IPS-18a (cell line): ENCODE measurements around the gene PRPF4.
"Not testable (repeated sequence)": the region's sequence is repeated elsewhere in the genome, so short reads cannot be mapped to it uniquely, and the experiment has no call there.

Source experiments
- H3K27ac ChIP-seq: one replicate; pipeline ENCODE4 v1.5.1; 2013; ENCODE audit warnings: low read length
- H3K27me3 ChIP-seq: one replicate; pipeline ENCODE4 v1.6.1; 2013; ENCODE audit warnings: mild to moderate bottlenecking, low read length; ENCODE audit not compliant: control insufficient read depth, insufficient read depth
- H3K36me3 ChIP-seq: one replicate; pipeline ENCODE4 v1.6.1; 2013; ENCODE audit warnings: low read depth, low read length; ENCODE audit not compliant: control insufficient read depth
- H3K4me1 ChIP-seq: one replicate; pipeline ENCODE4 v1.6.1; 2013; ENCODE audit warnings: low read depth, low read length; ENCODE audit not compliant: control insufficient read depth
- H3K4me3 ChIP-seq: one replicate; pipeline ENCODE4 v1.5.1; 2013; ENCODE audit warnings: low read length
- H3K9ac ChIP-seq: one replicate; pipeline ENCODE4 v1.6.1; 2013; ENCODE audit warnings: mild to moderate bottlenecking, low read length, moderate library complexity
- H3K9me3 ChIP-seq: one replicate; pipeline ENCODE4 v1.6.1; 2013; ENCODE audit warnings: low read depth, low read length; ENCODE audit not compliant: control insufficient read depth

The PRPF4 gene

DNA sequence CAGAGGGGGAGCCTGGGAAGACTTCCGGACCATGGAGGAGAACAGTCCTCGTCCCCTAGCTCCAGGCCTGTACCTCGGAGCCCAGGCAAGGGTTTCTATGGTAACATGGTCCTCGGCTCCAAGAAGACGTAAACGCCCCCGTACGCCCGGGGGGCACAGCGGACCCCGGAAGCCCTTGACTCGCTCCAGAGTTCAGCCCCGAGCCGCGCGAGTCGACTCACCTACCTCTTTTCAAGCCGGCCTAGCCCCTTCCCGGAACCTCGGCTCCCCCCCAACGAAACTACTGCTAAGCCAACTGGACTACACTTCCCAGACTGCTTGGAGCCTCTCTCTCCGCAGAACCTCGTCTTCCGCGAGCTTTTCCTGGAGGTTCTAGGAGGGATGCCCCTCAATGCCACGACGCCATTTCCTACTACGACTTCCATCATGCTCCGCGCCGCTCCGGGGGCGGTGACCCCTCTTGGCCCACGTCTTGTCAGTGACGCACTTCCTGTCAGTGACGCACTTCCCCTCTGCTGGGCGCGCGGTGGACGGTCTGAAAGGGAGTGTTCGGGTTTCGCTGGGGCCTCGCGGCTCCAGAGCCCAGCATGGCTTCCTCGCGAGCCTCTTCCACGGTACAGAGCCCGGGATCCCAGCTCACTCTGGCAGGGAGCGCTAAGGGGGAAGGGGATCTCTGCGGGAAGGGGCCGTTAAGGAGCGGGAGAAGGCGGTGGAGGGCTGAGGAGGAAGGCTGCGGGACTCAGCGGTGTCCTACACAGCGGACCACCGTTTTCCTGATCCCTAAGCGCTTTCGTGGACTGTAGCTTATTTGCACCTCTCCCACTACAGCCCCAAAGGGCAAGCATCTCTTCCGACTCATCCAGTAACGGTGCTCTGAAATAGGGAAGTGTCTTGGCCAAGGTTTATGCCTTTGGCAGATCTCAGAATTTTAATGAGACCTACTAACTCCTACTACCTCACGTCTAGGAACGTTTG lies at the start of gene PRPF4, which contains the start of gene CDC26:
PRPF4 (plus strand) TSS at position 502 of the 975 bp plus-strand sequence; CDS start at position 588, 86 bp downstream.
CDC26 (minus strand) TSS at position 416 of the 975 bp plus-strand sequence. CDS start 3,065 bp downstream, outside the sequence.
- Histone ChIP-seq H3K27ac (peak within 1 kb of the TSS; percentile 78), H3K27me3 (no peaks in the 10 kb centered on the region), H3K36me3 (peaks cover 47% of the 10 kb centered on the region), H3K9me3 (no peaks in the 10 kb centered on the region), H3K4me1 (no peaks in the 10 kb centered on the region), H3K4me3 (peak within 1 kb of the TSS; percentile 88), H3K9ac (peak within 1 kb of the TSS; percentile 93)

DNA sequence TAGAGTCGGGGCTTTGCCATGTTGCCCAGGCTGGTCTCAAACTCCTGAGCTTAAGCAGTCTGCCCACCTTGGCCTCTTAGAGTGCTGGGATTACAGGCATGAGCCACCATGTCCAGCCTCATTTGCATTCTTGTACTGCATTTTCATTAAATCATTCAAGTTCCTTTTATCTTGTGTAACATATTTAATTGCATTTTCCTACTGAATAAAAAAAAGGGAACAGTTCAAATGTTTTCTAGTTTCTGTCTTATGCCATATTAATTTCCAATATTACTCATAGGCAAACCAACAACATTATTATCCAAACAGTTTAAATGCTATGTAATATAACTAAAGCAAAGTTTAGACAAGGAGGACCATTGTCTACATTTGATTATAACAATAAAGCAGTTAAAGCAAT lies 48.0 kb upstream of the PRPF4 start:
- H3K4me1 ChIP-seq: peaks cover 3% of the 10 kb centered on the region
- H3K36me3 ChIP-seq: peaks cover 5% of the 10 kb centered on the region
- H3K9ac ChIP-seq: no peak overlapping the region
- H3K4me3 ChIP-seq: no peak overlapping the region
- H3K27me3 ChIP-seq: no peaks in the 10 kb centered on the region
- H3K9me3 ChIP-seq: no peaks in the 10 kb centered on the region
- no peak overlapping the region for H3K27ac ChIP-seq

DNA sequence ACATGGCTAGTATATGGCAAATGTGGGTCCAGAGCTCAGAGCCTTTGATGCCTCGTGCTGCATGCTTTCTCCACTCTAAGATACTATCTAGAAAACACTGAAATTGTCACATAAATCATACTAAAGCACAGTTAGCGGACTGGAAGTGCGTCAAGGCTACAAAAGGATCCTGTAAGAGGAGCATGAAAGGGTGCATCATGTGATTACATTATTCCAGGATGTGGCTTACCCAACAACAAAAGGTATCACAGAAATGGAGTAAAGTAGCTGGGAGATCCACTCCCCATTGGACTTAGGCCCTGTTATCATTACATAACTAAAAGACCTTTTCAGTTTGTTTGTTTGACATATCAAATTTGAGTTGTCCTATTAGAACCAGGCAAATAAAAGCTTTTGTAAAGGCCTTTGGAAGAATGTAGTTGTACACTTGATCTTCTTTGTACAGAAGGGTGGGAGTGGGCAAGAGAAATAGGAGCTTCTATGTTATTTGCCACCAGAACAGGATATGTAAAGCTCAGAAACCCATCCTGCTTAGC lies 47.3 kb upstream of the PRPF4 start:
- peaks cover 5% of the 10 kb centered on the region for H3K36me3 ChIP-seq
- H3K27ac ChIP-seq: no peak overlapping the region
- H3K9me3 ChIP-seq: no peaks in the 10 kb centered on the region
- H3K27me3 ChIP-seq: no peaks in the 10 kb centered on the region
- H3K4me1 ChIP-seq: no peaks in the 10 kb centered on the region
- no peak overlapping the region for H3K4me3 ChIP-seq
- H3K9ac ChIP-seq: no peak overlapping the region

DNA sequence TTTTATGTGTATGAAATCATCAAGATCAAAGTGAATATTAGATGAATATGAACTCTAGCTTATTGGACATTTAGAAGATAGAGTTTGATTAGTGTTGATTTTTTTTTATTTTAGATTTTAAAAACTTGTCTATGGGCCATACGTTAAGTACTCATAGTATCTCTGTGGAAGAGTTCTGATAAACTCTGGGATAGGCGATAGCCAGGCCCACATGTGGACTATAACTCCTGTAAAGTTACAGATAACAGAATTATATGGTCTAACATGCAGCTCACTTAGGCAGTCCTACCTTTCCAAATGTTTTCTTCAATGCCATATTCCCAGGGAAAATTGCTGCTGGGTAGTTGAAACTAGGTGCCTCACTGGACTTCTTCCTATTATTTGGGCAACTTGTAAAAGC lies 43.8 kb upstream of the PRPF4 start:
- Histone ChIP-seq H3K27me3 (no peaks in the 10 kb centered on the region), H3K4me1 (no peaks in the 10 kb centered on the region), H3K9me3 (no peaks in the 10 kb centered on the region), H3K4me3 (no peak overlapping the region), H3K27ac (no peak overlapping the region), H3K36me3 (no peaks in the 10 kb centered on the region), H3K9ac (no peak overlapping the region)

DNA sequence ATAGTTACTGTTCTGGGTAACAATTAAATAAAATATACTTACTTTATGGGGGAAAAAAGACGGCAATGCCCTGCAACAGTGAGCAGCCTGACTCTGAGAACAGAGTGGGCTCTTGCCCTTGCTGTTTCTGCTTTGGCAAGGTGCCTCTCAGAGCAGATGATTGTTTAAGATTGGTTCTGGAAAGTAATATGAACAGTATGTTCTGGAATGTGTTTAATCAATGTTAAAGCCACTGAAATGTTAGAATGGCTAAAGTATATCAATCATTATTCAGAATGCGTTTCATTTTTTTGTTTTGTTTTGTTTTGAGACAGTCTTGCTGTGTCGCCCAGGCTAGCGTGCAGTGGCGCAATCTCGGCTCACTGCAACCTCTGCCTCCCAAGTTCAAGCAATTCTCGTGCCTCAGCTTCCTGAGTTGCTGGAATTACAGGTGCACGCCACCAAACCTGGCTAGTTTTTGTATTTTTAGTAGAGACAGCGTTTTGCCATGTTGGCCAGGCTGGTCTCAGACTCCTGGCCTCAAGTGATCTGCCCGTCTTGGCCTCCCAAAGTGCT lies 39.7 kb upstream of the PRPF4 start:
- H3K4me1 ChIP-seq, H3K9me3 ChIP-seq, H3K36me3 ChIP-seq, H3K9ac ChIP-seq, H3K27ac ChIP-seq, H3K4me3 ChIP-seq, H3K27me3 ChIP-seq: not testable (repeated sequence)

DNA sequence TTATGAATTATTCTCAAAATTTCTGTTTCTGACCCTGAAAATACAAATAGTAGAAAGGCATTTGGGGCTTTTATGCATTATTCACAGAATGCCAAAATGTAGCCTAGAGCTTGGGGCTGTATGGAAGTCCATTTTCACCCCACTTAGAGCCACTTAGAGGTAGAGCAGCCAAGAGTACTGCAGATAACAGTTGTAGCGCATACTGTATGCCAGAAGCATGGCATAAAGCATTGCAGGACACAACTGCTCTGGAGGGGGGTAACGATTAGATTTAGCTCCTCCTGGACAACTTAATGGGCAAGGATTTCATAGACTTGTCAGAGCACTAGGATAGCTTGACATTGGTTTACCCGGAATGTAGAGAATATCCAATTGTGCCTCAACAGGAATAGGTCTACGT lies 38.4 kb upstream of the PRPF4 start:
- Histone ChIP-seq H3K4me1 (no peaks in the 10 kb centered on the region), H3K27me3 (no peaks in the 10 kb centered on the region), H3K4me3 (no peak overlapping the region), H3K36me3 (no peaks in the 10 kb centered on the region), H3K27ac (no peak overlapping the region), H3K9me3 (no peaks in the 10 kb centered on the region), H3K9ac (no peak overlapping the region)

DNA sequence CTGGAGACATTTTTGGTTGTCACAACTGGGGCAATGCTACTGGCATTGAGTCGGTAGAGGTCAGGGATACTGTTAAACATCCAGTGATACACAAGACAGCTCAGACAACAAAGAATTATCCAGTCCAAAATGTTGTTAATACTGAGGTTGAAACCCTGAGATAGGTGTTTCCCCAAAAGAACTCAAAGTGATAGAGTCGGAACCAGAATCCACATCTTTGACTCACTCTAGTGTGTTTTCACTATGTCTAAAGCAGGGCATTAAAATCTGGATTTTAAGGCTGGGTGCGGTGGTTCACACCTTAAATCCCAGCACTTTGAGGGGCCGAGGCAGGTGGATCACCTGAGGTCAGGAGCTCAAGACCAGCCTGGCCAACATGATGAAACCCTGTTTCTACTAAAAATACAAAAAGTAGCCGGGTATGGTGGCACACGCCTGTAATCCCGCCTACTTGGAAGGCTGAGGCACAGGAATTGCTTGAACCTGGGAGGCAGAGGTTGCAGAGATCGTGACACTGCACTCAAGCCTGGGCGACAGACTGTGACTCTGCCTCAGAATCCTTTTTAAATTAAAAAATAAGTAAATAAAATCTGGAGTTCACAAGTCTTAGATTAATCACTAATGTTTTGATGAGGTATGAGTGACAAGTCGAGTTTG lies 37.1 kb upstream of the PRPF4 start:
- Histone ChIP-seq H3K27me3 (no peaks in the 10 kb centered on the region), H3K4me1 (no peaks in the 10 kb centered on the region), H3K27ac (no peak overlapping the region), H3K9ac (no peak overlapping the region), H3K36me3 (no peaks in the 10 kb centered on the region), H3K9me3 (no peaks in the 10 kb centered on the region), H3K4me3 (no peak overlapping the region)

DNA sequence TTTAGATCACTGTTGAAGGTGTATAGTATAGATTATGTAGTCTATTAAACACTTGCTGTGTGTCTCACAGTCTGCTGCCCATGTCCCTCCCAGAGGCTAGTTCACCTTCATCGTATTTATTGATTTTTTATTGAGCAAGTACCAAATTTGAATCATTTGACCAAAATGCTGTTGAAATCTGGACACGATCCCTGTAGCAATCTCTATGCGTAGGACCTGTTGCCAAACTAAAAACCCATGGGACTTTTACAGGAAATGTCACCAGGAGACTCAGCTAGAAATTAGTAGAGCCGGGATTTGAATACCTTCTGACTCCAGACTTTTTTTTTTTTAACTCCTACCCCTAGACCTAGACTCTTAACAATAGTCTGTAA lies 36.6 kb upstream of the PRPF4 start:
- Histone ChIP-seq H3K9me3 (no peaks in the 10 kb centered on the region), H3K4me3 (no peak overlapping the region), H3K9ac (no peak overlapping the region), H3K4me1 (no peaks in the 10 kb centered on the region), H3K36me3 (no peaks in the 10 kb centered on the region), H3K27ac (no peak overlapping the region), H3K27me3 (no peaks in the 10 kb centered on the region)

DNA sequence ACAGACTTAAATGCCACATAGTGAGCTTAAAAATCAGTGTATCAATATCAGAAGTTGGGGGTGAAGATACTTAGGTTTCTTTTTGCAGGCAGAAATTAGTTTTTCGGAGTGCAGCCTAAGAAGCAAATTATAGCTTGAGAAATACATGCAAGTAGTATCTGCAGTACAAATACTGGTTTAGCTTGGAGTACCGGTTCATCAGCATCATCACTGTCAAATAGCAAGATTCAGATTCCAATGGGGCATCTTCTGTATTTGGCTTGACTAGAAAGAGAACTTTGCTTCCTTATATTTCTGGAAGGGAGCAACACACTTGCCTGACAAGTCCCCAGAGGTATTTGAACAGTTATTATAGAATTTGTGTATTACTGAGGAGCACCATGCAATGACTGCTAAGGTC lies 34.3 kb upstream of the PRPF4 start:
- H3K27me3 ChIP-seq: no peaks in the 10 kb centered on the region

DNA sequence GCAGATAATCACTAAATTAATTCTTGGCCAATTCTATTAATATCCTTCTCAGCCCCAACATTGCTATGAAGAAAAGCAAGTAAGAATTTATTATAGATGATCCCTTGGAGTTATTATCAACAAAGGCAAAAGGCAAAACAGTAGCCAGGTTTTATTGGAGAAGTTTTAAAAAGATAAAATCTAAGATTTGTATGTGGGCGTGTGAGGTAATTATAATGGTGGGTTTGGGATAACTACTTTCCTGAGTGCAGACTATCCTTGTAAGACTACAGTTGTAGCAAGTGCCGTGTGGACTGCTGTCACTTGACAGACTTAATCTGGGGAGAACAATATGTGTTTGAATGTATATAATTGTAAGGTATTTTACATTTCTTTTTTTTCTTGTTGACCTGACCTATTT lies 30.9 kb upstream of the PRPF4 start:
- H3K9me3 ChIP-seq: no peaks in the 10 kb centered on the region
- H3K4me1 ChIP-seq: no peaks in the 10 kb centered on the region
- H3K27me3 ChIP-seq: no peaks in the 10 kb centered on the region
- H3K4me3 ChIP-seq: no peak overlapping the region
- no peaks in the 10 kb centered on the region for H3K36me3 ChIP-seq
- H3K9ac ChIP-seq: no peak overlapping the region
- no peak overlapping the region for H3K27ac ChIP-seq

More for the DNA sequence above, 34.3 kb upstream of the PRPF4 start:
- H3K9me3 ChIP-seq: no peaks in the 10 kb centered on the region
- no peak overlapping the region for H3K9ac ChIP-seq
- no peaks in the 10 kb centered on the region for H3K36me3 ChIP-seq
- H3K27ac ChIP-seq: no peak overlapping the region
- no peaks in the 10 kb centered on the region for H3K4me1 ChIP-seq
- no peak overlapping the region for H3K4me3 ChIP-seq

DNA sequence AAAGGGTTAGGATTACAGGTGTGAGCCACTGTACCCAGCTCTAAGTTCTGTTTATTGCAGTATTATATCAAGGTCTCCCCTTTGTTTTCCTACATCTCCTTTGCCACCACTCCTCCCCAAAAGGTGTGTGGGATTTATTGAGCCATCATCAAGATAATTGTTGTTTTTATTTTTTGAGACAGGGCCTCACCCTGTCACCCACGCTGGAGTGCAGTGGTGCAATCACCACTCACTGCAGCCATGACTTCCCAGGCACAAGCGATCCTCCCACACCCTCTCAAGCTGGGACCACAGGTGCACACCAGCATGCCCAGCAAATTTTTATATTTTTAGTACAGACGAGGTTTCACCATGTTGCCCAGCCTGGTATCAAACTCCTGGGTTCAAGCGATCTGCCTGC lies 29.6 kb upstream of the PRPF4 start:
- no peak overlapping the region for H3K4me3 ChIP-seq
- H3K36me3 ChIP-seq: no peaks in the 10 kb centered on the region
- no peaks in the 10 kb centered on the region for H3K9me3 ChIP-seq
- H3K9ac ChIP-seq: no peak overlapping the region
- H3K4me1 ChIP-seq: no peaks in the 10 kb centered on the region
- H3K27ac ChIP-seq: no peak overlapping the region
- H3K27me3 ChIP-seq: no peaks in the 10 kb centered on the region
